ENCODE measurements around the gene SH3BP4.

The SH3BP4 gene

GRCh38 chr2:234957834-234958135, 6.0 kb downstream of the SH3BP4 start:
- Histone ChIP-seq H3F3A (ENCODE audit: insufficient read depth) (no peaks in the 10 kb centered on the region), H2AFZ (ENCODE audit: low read depth, low read length, severe bottlenecking) (no peak overlapping the region), H3K36me3 (ENCODE audit: low read length) (no peaks in the 10 kb centered on the region), H3K9ac (ENCODE audit: low read length) (no peak overlapping the region), H3K4me2 (ENCODE audit: low read depth, low read length, poor library complexity, severe bottlenecking) (no peak overlapping the region), H3K79me2 (ENCODE audit: insufficient read depth, low read length) (no peaks in the 10 kb centered on the region), H3K27me3 (ENCODE audit: low read length) (no peaks in the 10 kb centered on the region), H3K9me3 (ENCODE audit: insufficient read depth, low read length) (no peaks in the 10 kb centered on the region), H3K27ac (ENCODE audit: low read depth, low read length) (no peak overlapping the region), H3K4me3 (ENCODE audit: insufficient read depth, low read length, poor library complexity, severe bottlenecking) (no peak overlapping the region), H4K20me1 (ENCODE audit: low read depth, low read length) (no peaks in the 10 kb centered on the region), H3K9me2 (replicated peaks; ENCODE audit: insufficient read depth, low read length) (no peaks in the 10 kb centered on the region)
- TF ChIP-seq CTCF (IDR thresholded peaks at IDR 0.05; ENCODE audit: insufficient read depth, low read length, poor library complexity, severe bottlenecking) (no peak), EZH2phosphoT487 (conservative IDR thresholded peaks at IDR 0.05; ENCODE audit: low read length) (no peak)

GRCh38 chr2:234958311-234958710, 6.5 kb downstream of the SH3BP4 start:
- Histone ChIP-seq H3F3A (ENCODE audit: insufficient read depth) (no peaks in the 10 kb centered on the region), H2AFZ (ENCODE audit: low read depth, low read length, severe bottlenecking) (no peak overlapping the region), H3K9me2 (replicated peaks; ENCODE audit: insufficient read depth, low read length) (no peaks in the 10 kb centered on the region), H3K4me3 (ENCODE audit: insufficient read depth, low read length, poor library complexity, severe bottlenecking) (no peak overlapping the region), H3K27ac (ENCODE audit: low read depth, low read length) (no peak overlapping the region), H3K9ac (ENCODE audit: low read length) (no peak overlapping the region), H3K4me2 (ENCODE audit: low read depth, low read length, poor library complexity, severe bottlenecking) (no peak overlapping the region), H4K20me1 (ENCODE audit: low read depth, low read length) (no peaks in the 10 kb centered on the region), H3K27me3 (ENCODE audit: low read length) (no peaks in the 10 kb centered on the region), H3K79me2 (ENCODE audit: insufficient read depth, low read length) (no peaks in the 10 kb centered on the region), H3K9me3 (ENCODE audit: insufficient read depth, low read length) (no peaks in the 10 kb centered on the region), H3K36me3 (ENCODE audit: low read length) (no peaks in the 10 kb centered on the region)
- TF ChIP-seq CTCF (IDR thresholded peaks at IDR 0.05; ENCODE audit: insufficient read depth, low read length, poor library complexity, severe bottlenecking) (no peak), EZH2phosphoT487 (conservative IDR thresholded peaks at IDR 0.05; ENCODE audit: low read length) (no peak)

DNA sequence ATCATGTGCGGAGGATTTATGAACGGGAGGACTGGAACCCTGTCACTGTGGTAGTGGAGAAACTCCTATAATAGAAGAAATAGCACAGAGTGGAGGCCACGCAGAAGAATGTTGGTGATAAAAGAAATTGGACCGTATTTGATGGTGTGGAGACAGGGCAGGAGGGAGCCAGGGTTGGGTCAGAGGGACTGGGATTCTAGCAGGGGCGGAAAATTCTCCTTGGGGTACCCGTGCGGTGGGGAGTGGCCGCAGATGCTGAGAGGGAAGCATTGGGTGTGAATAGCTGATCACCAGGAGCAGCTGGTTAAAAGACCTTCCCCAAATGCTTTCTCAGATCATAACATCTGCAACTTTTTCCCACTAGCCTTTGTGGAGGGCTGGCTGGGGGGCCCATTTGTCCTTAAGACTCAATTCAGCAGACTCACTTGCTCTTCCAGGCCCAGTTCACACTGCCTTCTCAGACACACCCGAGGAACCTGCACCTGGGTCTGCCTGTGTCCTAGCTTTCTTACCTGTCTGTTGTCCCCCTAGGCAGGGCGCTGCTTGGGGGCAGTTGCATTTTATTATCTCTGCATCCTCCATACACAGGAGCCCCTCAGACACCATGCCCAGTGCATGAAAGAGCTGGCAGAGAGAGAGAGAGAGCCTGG, 7.1 kb downstream of the SH3BP4 start:
- Histone ChIP-seq H3K4me3 (ENCODE audit: insufficient read depth, low read length, poor library complexity, severe bottlenecking) (no peak overlapping the region), H4K20me1 (ENCODE audit: low read depth, low read length) (no peaks in the 10 kb centered on the region), H3K27me3 (ENCODE audit: low read length) (no peaks in the 10 kb centered on the region), H3F3A (ENCODE audit: insufficient read depth) (no peaks in the 10 kb centered on the region), H3K36me3 (ENCODE audit: low read length) (no peaks in the 10 kb centered on the region), H3K9me3 (ENCODE audit: insufficient read depth, low read length) (no peaks in the 10 kb centered on the region), H2AFZ (ENCODE audit: low read depth, low read length, severe bottlenecking) (no peak overlapping the region), H3K27ac (ENCODE audit: low read depth, low read length) (no peak overlapping the region), H3K4me2 (ENCODE audit: low read depth, low read length, poor library complexity, severe bottlenecking) (no peak overlapping the region), H3K9me2 (replicated peaks; ENCODE audit: insufficient read depth, low read length) (no peaks in the 10 kb centered on the region), H3K79me2 (ENCODE audit: insufficient read depth, low read length) (no peaks in the 10 kb centered on the region), H3K9ac (ENCODE audit: low read length) (no peak overlapping the region)
- TF ChIP-seq EZH2phosphoT487 (conservative IDR thresholded peaks at IDR 0.05; ENCODE audit: low read length) (no peak), CTCF (IDR thresholded peaks at IDR 0.05; ENCODE audit: insufficient read depth, low read length, poor library complexity, severe bottlenecking) (no peak)

Data from SU-DHL-6 (cell line).